Activated CD8-positive, alpha-beta T cell treated with anti-CD3 and anti-CD28 coated beads, Interleukin-2, amount 10 ng/mL, durations not matched to agents 7 days and 5 days (primary cell): Measurements from ENCODE around the gene ULK4. TPM values are rescaled to one million over a fixed set of nuclear protein-coding genes. Genes with fewer than 3 reads are reported as not detected.

ENCODE experiments used
- ATAC-seq: fragments of 150-1000 bp; cut with Tn5 transposase; one replicate; pipeline ENCODE4 v1.10.0; 2021; ENCODE audit warnings: moderate library complexity
- CTCF ChIA-PET: fragments of 350-600 bp; sonication (Branson Sonifier 250); formaldehyde crosslinking; loops from one replicate; lab custom pipeline; 2021; ENCODE audit warnings: antibody characterized with exemption; lab: Charles Lee
- POLR2A ChIA-PET: fragments of 350-600 bp; sonication (Branson Sonifier 250); formaldehyde crosslinking; loops from one replicate; lab custom pipeline; 2021; ENCODE audit warnings: antibody characterized with exemption; lab: Charles Lee
- DNase-seq: peaks from one replicate; pipeline ENCODE4 v3.0.0-alpha.2; 2020
- H3K27ac Mint-ChIP-seq: one replicate; pipeline ENCODE4 v1.8.0; 2021; ENCODE audit warnings: mild to moderate bottlenecking, mixed read lengths
- H3K27me3 Mint-ChIP-seq: one replicate; pipeline ENCODE4 v1.8.0; 2021; ENCODE audit warnings: low read depth, mixed read lengths
- H3K36me3 Mint-ChIP-seq: one replicate; pipeline ENCODE4 v1.8.0; 2021; ENCODE audit warnings: low read depth, mixed read lengths
- H3K4me1 Mint-ChIP-seq: one replicate; pipeline ENCODE4 v1.8.0; 2021; ENCODE audit warnings: low read depth, mixed read lengths
- H3K4me3 Mint-ChIP-seq: one replicate; pipeline ENCODE4 v1.8.0; 2021; ENCODE audit warnings: mild to moderate bottlenecking, mixed read lengths
- H3K9me3 Mint-ChIP-seq: one replicate; pipeline ENCODE4 v1.8.0; 2022; ENCODE audit warnings: mixed read lengths; ENCODE audit not compliant: insufficient read depth
- total RNA-seq, 2 experiments: library from RNA; stranded (reverse); gene quantifications; one replicate each; pipeline ENCODE4 v1.2.3, GENCODE V29; 2021

The ULK4 gene
- total RNA-seq, 2 experiments from 2014 or later = 10.5 to 12.3 TPM

DNA sequence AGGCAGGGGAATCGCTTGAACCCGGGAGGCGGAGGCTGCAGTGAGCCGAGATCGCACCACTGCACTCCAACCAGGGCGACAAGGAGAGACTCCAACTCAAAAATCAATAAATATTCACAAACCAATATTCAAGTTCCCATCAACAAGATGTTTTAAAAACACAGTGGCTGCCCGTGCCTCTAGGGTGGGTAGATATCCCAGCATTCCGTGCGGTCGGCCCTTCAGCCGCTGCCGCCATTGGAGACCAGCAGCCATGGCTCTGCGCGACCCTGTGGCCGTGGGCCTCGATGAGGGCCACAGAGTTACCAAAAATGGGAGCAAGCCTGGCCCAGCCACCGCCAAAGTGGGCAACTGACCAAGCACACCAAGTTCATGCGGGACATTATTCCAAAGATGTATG is 6.7 kb downstream of the ULK4 start:
- DNase-seq (no peak), ATAC-seq (no peak)
- Mint-ChIP-seq H3K9me3 (no peaks in the 10 kb centered on the region), H3K36me3 (peaks cover 2% of the 10 kb centered on the region), H3K27me3 (no peaks in the 10 kb centered on the region), H3K4me1 (peaks cover 8% of the 10 kb centered on the region), H3K27ac (no peak overlapping the region), H3K4me3 (no peak overlapping the region)
- CTCF ChIA-PET = no interaction called here
- POLR2A ChIA-PET = no interaction called here

GRCh38 chr3:41943311-41943843 is 18.5 kb downstream of the ULK4 start:
- POLR2A ChIA-PET = no interaction called here
- no peaks in the 10 kb centered on the region for H3K27me3 Mint-ChIP-seq
- ATAC-seq = no peak
- no peaks in the 10 kb centered on the region for H3K4me1 Mint-ChIP-seq
- no peaks in the 10 kb centered on the region for H3K9me3 Mint-ChIP-seq
- peaks cover 4% of the 10 kb centered on the region for H3K36me3 Mint-ChIP-seq
- CTCF ChIA-PET = no interaction called here
- no peak for DNase-seq
- no peak overlapping the region for H3K27ac Mint-ChIP-seq
- H3K4me3 Mint-ChIP-seq = no peak overlapping the region

DNA sequence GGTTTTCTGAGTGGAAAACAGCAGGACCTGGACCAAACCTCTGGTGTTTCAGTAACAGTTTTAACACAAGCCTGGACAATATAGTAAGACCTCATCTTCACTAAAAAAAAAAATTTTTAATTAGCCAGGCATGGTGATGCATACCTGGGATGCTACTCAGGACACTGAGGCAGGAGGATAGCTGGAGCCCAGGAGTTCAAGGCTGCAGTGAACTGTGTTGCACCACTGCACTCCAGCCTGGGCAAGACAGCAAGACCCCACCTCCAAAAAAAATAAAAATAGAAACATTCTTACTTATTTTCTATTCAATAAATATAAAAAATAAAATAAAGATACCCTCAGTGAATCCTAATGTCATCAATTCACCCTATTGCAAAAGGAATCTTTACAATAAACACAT is 21.5 kb downstream of the ULK4 start:
- peaks cover 4% of the 10 kb centered on the region for H3K36me3 Mint-ChIP-seq
- POLR2A ChIA-PET = interaction anchor here (0.6 kb wide), 1 partner anchor 90 kb away, joined by 4 read pairs; no protein-coding TSS in a partner anchor
- no peaks in the 10 kb centered on the region for H3K9me3 Mint-ChIP-seq
- CTCF ChIA-PET = no interaction called here
- H3K27ac Mint-ChIP-seq = no peak overlapping the region
- no peak overlapping the region for H3K4me3 Mint-ChIP-seq
- H3K27me3 Mint-ChIP-seq = no peaks in the 10 kb centered on the region
- ATAC-seq (no peak), DNase-seq (no peak)
- H3K4me1 Mint-ChIP-seq = no peaks in the 10 kb centered on the region

DNA sequence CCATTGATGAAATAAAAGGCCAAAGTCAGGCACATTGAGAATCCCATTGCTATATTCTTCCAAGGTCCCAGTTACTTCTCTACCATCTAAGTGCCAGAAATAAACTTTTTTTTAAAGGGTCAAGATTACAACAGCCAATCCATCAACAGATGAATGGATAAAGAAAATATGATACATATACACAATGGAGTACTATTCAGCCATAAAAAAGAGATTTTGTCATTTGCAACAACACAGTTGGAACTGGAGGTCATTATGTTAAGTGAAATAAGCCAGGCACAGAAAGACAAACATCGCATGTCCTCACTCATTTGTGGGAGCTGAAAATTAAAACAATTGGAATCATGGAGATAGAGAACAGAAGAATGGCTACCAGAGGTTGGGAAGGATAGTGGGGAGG is 25.5 kb downstream of the ULK4 start:
- Mint-ChIP-seq H3K9me3 (no peaks in the 10 kb centered on the region), H3K27ac (no peak overlapping the region), H3K4me1 (no peaks in the 10 kb centered on the region), H3K36me3 (peaks cover 5% of the 10 kb centered on the region), H3K27me3 (no peaks in the 10 kb centered on the region), H3K4me3 (no peak overlapping the region)
- no peak for DNase-seq
- no peak for ATAC-seq
- CTCF ChIA-PET = no interaction called here
- POLR2A ChIA-PET = no interaction called here

DNA sequence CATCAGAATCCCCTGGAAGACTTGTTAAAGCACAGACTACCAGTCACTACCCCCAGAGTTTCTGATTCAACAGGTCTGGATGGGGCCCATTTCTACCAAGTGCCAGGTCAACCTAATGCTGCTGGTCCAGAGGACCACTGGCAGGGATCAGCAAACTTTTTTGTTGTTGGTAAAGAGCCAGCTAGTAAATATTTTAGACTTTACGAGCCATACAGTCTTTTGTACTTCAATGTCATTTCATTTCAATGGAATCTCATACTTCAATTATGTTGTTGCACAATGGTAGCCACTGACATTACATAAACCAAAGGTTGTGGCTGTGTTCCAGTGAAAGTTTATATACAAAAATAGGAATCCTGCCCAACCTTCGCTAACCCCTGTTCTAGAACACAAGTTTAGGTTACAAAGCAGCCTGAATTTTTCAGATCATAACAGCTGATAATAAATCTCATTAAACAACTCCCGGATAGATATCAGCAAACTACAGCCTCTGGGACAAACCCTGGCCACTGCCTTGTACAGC is 28.7 kb downstream of the ULK4 start:
- no peaks in the 10 kb centered on the region for H3K4me1 Mint-ChIP-seq
- POLR2A ChIA-PET = no interaction called here
- H3K36me3 Mint-ChIP-seq = peaks cover 21% of the 10 kb centered on the region
- CTCF ChIA-PET = no interaction called here
- H3K9me3 Mint-ChIP-seq = no peaks in the 10 kb centered on the region
- DNase-seq (no peak), ATAC-seq (no peak)
- no peaks in the 10 kb centered on the region for H3K27me3 Mint-ChIP-seq
- H3K27ac Mint-ChIP-seq = no peak overlapping the region
- no peak overlapping the region for H3K4me3 Mint-ChIP-seq

GRCh38 chr3:41932464-41932863 is 29.4 kb downstream of the ULK4 start:
- H3K4me3 Mint-ChIP-seq = no peak overlapping the region
- H3K9me3 Mint-ChIP-seq = no peaks in the 10 kb centered on the region
- H3K4me1 Mint-ChIP-seq = no peaks in the 10 kb centered on the region
- CTCF ChIA-PET = no interaction called here
- no peak overlapping the region for H3K27ac Mint-ChIP-seq
- H3K27me3 Mint-ChIP-seq = no peaks in the 10 kb centered on the region
- POLR2A ChIA-PET = no interaction called here
- DNase-seq = no peak
- no peak for ATAC-seq
- peaks cover 21% of the 10 kb centered on the region for H3K36me3 Mint-ChIP-seq

DNA sequence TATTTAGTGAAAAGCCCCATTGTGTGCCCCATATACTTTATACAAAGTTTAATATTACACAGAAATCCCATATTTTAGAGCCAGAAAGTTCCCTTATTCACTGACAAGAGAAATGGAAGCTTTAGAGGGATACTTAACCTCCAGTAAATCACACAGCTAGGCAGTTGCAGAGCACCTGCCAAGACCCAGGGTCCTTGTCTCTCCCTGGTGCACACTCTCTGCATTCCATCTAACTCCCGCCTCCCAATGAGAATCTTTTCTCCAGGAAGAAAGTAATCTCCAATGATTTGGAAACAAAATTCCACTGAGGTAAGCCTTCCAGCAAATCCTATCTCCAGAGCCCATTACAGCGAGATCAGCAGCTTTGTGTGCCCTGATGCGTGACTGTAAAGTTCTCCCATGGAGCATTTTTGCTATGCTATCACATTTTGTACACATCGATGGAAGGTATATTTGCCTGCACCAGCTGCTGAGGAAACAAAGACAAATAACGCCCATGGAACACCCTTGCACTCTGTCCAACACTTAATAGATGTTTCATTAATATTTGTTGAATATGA is 41.4 kb downstream of the ULK4 start:
- H3K27ac Mint-ChIP-seq = no peak overlapping the region
- H3K9me3 Mint-ChIP-seq = no peaks in the 10 kb centered on the region
- no peaks in the 10 kb centered on the region for H3K27me3 Mint-ChIP-seq
- no peaks in the 10 kb centered on the region for H3K36me3 Mint-ChIP-seq
- CTCF ChIA-PET = no interaction called here
- POLR2A ChIA-PET = no interaction called here
- H3K4me3 Mint-ChIP-seq = no peak overlapping the region
- no peak for ATAC-seq
- no peak for DNase-seq
- H3K4me1 Mint-ChIP-seq = no peaks in the 10 kb centered on the region

- Mint-ChIP-seq H3K4me1 (no peaks in the 10 kb centered on the region), H3K9me3 (no peaks in the 10 kb centered on the region), H3K4me3 (no peak overlapping the region), H3K27me3 (no peaks in the 10 kb centered on the region), H3K27ac (no peak overlapping the region), H3K36me3 (peaks cover 4% of the 10 kb centered on the region)
- DNase-seq = no peak
- ChIA-PET CTCF (no interaction called here), POLR2A (no interaction called here)
- no peak for ATAC-seq
Observed at GRCh38 chr3:41915353-41915752, 46.5 kb downstream of the ULK4 start.

- Mint-ChIP-seq H3K27me3 (no peaks in the 10 kb centered on the region), H3K27ac (no peak overlapping the region), H3K4me3 (no peak overlapping the region), H3K36me3 (peaks cover 4% of the 10 kb centered on the region), H3K9me3 (no peaks in the 10 kb centered on the region), H3K4me1 (peaks cover 3% of the 10 kb centered on the region)
- ChIA-PET POLR2A (no interaction called here), CTCF (no interaction called here)
- DNase-seq (no peak), ATAC-seq (no peak)
Observed at GRCh38 chr3:41912280-41912679, 49.6 kb downstream of the ULK4 start.

- H3K4me3 Mint-ChIP-seq = no peak overlapping the region
- no peaks in the 10 kb centered on the region for H3K9me3 Mint-ChIP-seq
- ChIA-PET CTCF (interaction anchor here (0.6 kb wide), 1 partner anchor 1503 kb away, joined by 3 read pairs; no protein-coding TSS in a partner anchor), POLR2A (no interaction called here)
- H3K36me3 Mint-ChIP-seq = peaks cover 7% of the 10 kb centered on the region
- H3K4me1 Mint-ChIP-seq = peaks cover 3% of the 10 kb centered on the region
- no peaks in the 10 kb centered on the region for H3K27me3 Mint-ChIP-seq
- ATAC-seq = no peak
- no peak for DNase-seq
- no peak overlapping the region for H3K27ac Mint-ChIP-seq
Observed at GRCh38 chr3:41907330-41908073, 54.4 kb downstream of the ULK4 start.

DNA sequence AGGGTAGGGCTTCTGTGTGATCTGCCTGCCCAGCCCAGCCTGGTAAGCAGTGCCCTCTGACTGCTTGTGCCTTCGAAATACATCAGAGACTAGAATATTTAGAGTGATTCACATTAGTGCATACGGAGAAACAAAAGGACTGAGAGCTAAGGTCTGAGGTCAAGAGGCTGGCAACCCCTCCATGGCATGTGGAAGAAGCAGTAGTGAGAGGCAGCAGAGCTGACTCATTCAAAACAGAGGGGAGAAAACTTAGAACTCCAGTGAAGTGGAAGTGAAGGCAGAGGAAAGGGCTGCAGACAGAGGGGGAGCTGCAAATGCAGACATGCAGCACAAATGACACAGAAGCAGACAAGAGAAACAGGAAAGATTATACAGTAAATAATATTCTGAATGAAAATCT is 61.6 kb downstream of the ULK4 start:
- no peak for ATAC-seq
- Mint-ChIP-seq H3K27me3 (no peaks in the 10 kb centered on the region), H3K9me3 (no peaks in the 10 kb centered on the region), H3K4me1 (no peaks in the 10 kb centered on the region), H3K4me3 (no peak overlapping the region), H3K27ac (no peak overlapping the region), H3K36me3 (peaks cover 4% of the 10 kb centered on the region)
- POLR2A ChIA-PET = no interaction called here
- no peak for DNase-seq
- CTCF ChIA-PET = interaction anchor here (0.6 to 1.0 kb wide), 2 partner anchors 58 to 195 kb away, joined by 3 read pairs; no protein-coding TSS in a partner anchor

DNA sequence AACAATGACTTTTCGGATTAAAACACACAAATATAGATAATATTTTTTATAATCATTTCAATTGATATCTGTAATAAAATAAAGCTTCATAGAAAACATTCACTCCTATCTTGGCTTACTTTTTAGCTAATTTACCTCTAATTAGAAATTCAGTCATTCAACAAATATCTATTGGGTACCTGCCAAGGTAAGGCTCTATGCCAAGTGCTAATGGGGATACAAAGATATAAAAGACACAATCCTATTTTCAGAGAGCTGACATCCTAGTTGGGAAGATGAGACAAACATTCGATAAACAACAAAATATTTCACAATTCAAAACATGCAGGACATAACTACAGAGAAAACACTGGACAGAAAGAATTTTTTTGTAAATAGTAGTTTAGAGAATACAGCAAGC is 63.3 kb downstream of the ULK4 start:
- H3K27me3 Mint-ChIP-seq = no peaks in the 10 kb centered on the region
- ATAC-seq (no peak), DNase-seq (no peak)
- H3K4me1 Mint-ChIP-seq = no peaks in the 10 kb centered on the region
- POLR2A ChIA-PET = no interaction called here
- H3K36me3 Mint-ChIP-seq = peaks cover 4% of the 10 kb centered on the region
- H3K4me3 Mint-ChIP-seq = no peak overlapping the region
- CTCF ChIA-PET = interaction anchor here (1.3 to 1.4 kb wide), 2 partner anchors 201 to 292 kb away, joined by 5 read pairs; no protein-coding TSS in a partner anchor
- no peak overlapping the region for H3K27ac Mint-ChIP-seq
- H3K9me3 Mint-ChIP-seq = no peaks in the 10 kb centered on the region
